Breast epithelium (tissue), 4 donors: ENCODE data around the gene RPS6KB2. TPM values are rescaled to one million over a fixed set of nuclear protein-coding genes. Genes with fewer than 3 reads are reported as not detected.

Experiments used
- DNase-seq, 2 donors: peaks; one replicate each; pipeline ENCODE4 v3.0.0-alpha.2; 2019; ENCODE audit warnings: low spot score in 2 of 2
- H3K27ac ChIP-seq, 2 donors: fragments of 200-600 bp; sonication (generic) in 1 of 2; one replicate each; pipeline ENCODE4 v1.5.1; 2016 to 2019; ENCODE audit warnings: mild to moderate bottlenecking in 1 of 2
- H3K27me3 ChIP-seq, 2 donors: fragments of 200-600 bp; sonication (generic) in 1 of 2; one replicate each; pipeline versions ENCODE4 v1.5.1 to v1.6.0; 2017 to 2019; ENCODE audit warnings: control low read depth in 1 of 2, mild to moderate bottlenecking in 1 of 2
- H3K36me3 ChIP-seq: fragments of 200-600 bp; one replicate; pipeline ENCODE4 v1.5.1; 2019
- H3K4me1 ChIP-seq, 2 donors: fragments of 200-600 bp; sonication (generic); one replicate each; pipeline ENCODE4 v1.5.1; 2016 to 2019; ENCODE audit warnings: control low read depth in 1 of 2
- H3K4me3 ChIP-seq, 3 donors: fragments of 200-600 bp; sonication (generic); 1 replicate in 2 of 3; 2 replicates in 1 of 3; pipeline ENCODE4 v1.5.1; 2016 to 2019; ENCODE audit warnings: mild to moderate bottlenecking in 3 of 3, moderate library complexity in 2 of 3
- H3K9me3 ChIP-seq, 2 donors: fragments of 200-600 bp; sonication (generic) in 1 of 2; one replicate each; pipeline ENCODE4 v1.5.1; 2016 to 2019; ENCODE audit warnings: control low read depth in 1 of 2
- CTCF ChIP-seq, 3 donors: fragments of 450-650 bp; IDR thresholded peaks; one replicate each; pipeline ENCODE4 v1.5.1; 2016 to 2017; ENCODE audit warnings: antibody characterized with exemption in 3 of 3, mild to moderate bottlenecking in 3 of 3, moderate library complexity in 3 of 3
- POLR2A ChIP-seq: fragments of 450-650 bp; IDR thresholded peaks from one replicate; pipeline ENCODE4 v1.6.1; 2016; ENCODE audit warnings: antibody characterized with exemption, mild to moderate bottlenecking, moderate library complexity
- POLR2AphosphoS5 ChIP-seq, 3 donors: sonication (generic); formaldehyde crosslinking; IDR thresholded peaks; one replicate each; pipeline ENCODE4 v1.6.1; 2017; ENCODE audit warnings: antibody characterized with exemption in 3 of 3
- intact Hi-C: fragments of 100-400 bp; cut with DNase I; formaldehyde crosslinking; loops from one replicate; pipeline ENCODE4 v1.15.1; 2023; ENCODE audit warnings: low total_unique reads
- total RNA-seq, 3 donors: library from RNA; depleted of rRNA; stranded (reverse); fragments of >200 nt; gene quantifications; one replicate each; pipeline ENCODE4 v1.1.0, GENCODE V29; 2016

RPS6KB2 gene
- total RNA-seq, 3 donors from 2014 or later: 28.0 to 41.6 (median 40.1) TPM

GRCh38 chr11:67405688-67406339, 22.5 kb upstream of the RPS6KB2 start:
- H3K27me3 ChIP-seq: peaks cover 0 to 2% of the 10 kb centered on the region in 2 donors

GRCh38 chr11:67406420-67406968, 21.8 kb upstream of the RPS6KB2 start:
- TF ChIP-seq POLR2AphosphoS5 (IDR thresholded peaks at IDR 0.05) (no peak), POLR2A (no peak), CTCF (IDR thresholded peaks at IDR 0.05) (no peak)
- Histone ChIP-seq H3K4me1 (no peaks in the 10 kb centered on the region), H3K36me3 (no peaks in the 10 kb centered on the region), H3K27me3 (peaks cover 0 to 9% of the 10 kb centered on the region in 2 donors), H3K27ac (no peak overlapping the region), H3K4me3 (no peak overlapping the region), H3K9me3 (no peaks in the 10 kb centered on the region)
- intact Hi-C loops: no loop called here
- no peak for DNase-seq

More at GRCh38 chr11:67405688-67406339, 22.5 kb upstream of the RPS6KB2 start:
- Histone ChIP-seq H3K27ac (no peak overlapping the region), H3K4me1 (no peaks in the 10 kb centered on the region), H3K36me3 (no peaks in the 10 kb centered on the region), H3K9me3 (no peaks in the 10 kb centered on the region), H3K4me3 (no peak overlapping the region)
- TF ChIP-seq CTCF (IDR thresholded peaks at IDR 0.05) (no peak), POLR2AphosphoS5 (IDR thresholded peaks at IDR 0.05) (no peak), POLR2A (no peak)
- DNase-seq: no peak
- intact Hi-C loops: no loop called here

GRCh38 chr11:67406969-67407687, 21.2 kb upstream of the RPS6KB2 start:
- H3K36me3 ChIP-seq: no peaks in the 10 kb centered on the region
- TF ChIP-seq POLR2AphosphoS5 (IDR thresholded peaks at IDR 0.05) (no peak), POLR2A (no peak), CTCF (IDR thresholded peaks at IDR 0.05) (no peak)
- H3K4me3 ChIP-seq: no peak overlapping the region
- no peak overlapping the region for H3K27ac ChIP-seq
- no peaks in the 10 kb centered on the region for H3K9me3 ChIP-seq
- no peak for DNase-seq
- peaks cover 0 to 15% of the 10 kb centered on the region in 2 donors for H3K27me3 ChIP-seq
- intact Hi-C loops: no loop called here
- H3K4me1 ChIP-seq: no peaks in the 10 kb centered on the region

GRCh38 chr11:67407688-67408163, 20.6 kb upstream of the RPS6KB2 start:
- H3K27ac ChIP-seq: no peak overlapping the region
- H3K4me3 ChIP-seq: no peak overlapping the region
- no peaks in the 10 kb centered on the region for H3K9me3 ChIP-seq
- H3K4me1 ChIP-seq: no peaks in the 10 kb centered on the region
- peaks cover 0 to 15% of the 10 kb centered on the region in 2 donors for H3K27me3 ChIP-seq
- DNase-seq: no peak
- TF ChIP-seq CTCF (IDR thresholded peaks at IDR 0.05) (no peak), POLR2A (no peak)
- intact Hi-C loops: no loop called here
- H3K36me3 ChIP-seq: no peaks in the 10 kb centered on the region
